Suprapubic skin (tissue), 4 donors: ENCODE results near the gene MDFI.

Experiments
- EP300 ChIP-seq: sonication (generic); formaldehyde crosslinking; IDR thresholded peaks from one replicate; pipeline ENCODE4 v1.6.1; 2017; ENCODE audit warnings: antibody characterized with exemption
- POLR2A ChIP-seq, 2 donors: fragments of 450-650 bp; IDR thresholded peaks; one replicate each; pipeline ENCODE4 v1.6.1; 2017; ENCODE audit warnings: antibody characterized with exemption in 2 of 2, mild to moderate bottlenecking in 2 of 2, moderate library complexity in 2 of 2
- POLR2AphosphoS5 ChIP-seq, 3 donors: sonication (generic); formaldehyde crosslinking; IDR thresholded peaks; one replicate each; pipeline ENCODE4 v1.6.1; 2017; ENCODE audit warnings: antibody characterized with exemption in 3 of 3
- TF ChIP-seq, protein P1 (sequence below), 2 donors: fragments of 200-600 bp in 1 of 2; fragments of 450-650 bp in 1 of 2; sonication (generic) in 1 of 2; IDR thresholded peaks; one replicate each; pipeline ENCODE4 v1.5.1; 2016 to 2019; ENCODE audit warnings: antibody characterized with exemption in 2 of 2, mild to moderate bottlenecking in 1 of 2, moderate library complexity in 1 of 2

GRCh38 chr6:41689171-41690008 lies 51.1 kb downstream of the MDFI start:
- TF ChIP-seq POLR2A (IDR thresholded peaks at IDR 0.05): no peak
- TF ChIP-seq, protein P1, sequence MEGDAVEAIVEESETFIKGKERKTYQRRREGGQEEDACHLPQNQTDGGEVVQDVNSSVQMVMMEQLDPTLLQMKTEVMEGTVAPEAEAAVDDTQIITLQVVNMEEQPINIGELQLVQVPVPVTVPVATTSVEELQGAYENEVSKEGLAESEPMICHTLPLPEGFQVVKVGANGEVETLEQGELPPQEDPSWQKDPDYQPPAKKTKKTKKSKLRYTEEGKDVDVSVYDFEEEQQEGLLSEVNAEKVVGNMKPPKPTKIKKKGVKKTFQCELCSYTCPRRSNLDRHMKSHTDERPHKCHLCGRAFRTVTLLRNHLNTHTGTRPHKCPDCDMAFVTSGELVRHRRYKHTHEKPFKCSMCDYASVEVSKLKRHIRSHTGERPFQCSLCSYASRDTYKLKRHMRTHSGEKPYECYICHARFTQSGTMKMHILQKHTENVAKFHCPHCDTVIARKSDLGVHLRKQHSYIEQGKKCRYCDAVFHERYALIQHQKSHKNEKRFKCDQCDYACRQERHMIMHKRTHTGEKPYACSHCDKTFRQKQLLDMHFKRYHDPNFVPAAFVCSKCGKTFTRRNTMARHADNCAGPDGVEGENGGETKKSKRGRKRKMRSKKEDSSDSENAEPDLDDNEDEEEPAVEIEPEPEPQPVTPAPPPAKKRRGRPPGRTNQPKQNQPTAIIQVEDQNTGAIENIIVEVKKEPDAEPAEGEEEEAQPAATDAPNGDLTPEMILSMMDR (IDR thresholded peaks at IDR 0.05): no peak
- no peak for TF ChIP-seq POLR2AphosphoS5 (IDR thresholded peaks at IDR 0.05)
- TF ChIP-seq EP300: no peak
